IPS DF 19.7 (cell line): ENCODE results near the gene MPZL2.
"Not testable (repeated sequence)": the region's sequence is repeated elsewhere in the genome, so short reads cannot be mapped to it uniquely, and the experiment has no call there.

ENCODE experiments used
- DNase-seq: peaks from one replicate; pipeline ENCODE4 v3.0.0-alpha.2; 2013; ENCODE audit warnings: low read depth, low spot score

Gene MPZL2

GRCh38 chr11:118263695-118264568 lies at the start of gene MPZL2:
Gene MPZL2 (minus strand): TSS chr11:118264297. CDS start chr11:118264153, 144 bp downstream.
- no peak for DNase-seq

- no peak for DNase-seq
Observed at GRCh38 chr11:118313242-118313641, 49.1 kb upstream of the MPZL2 start.

- DNase-seq = no peak
Observed at GRCh38 chr11:118312328-118312727, 48.2 kb upstream of the MPZL2 start.

GRCh38 chr11:118311518-118311917 lies 47.4 kb upstream of the MPZL2 start:
- no peak for DNase-seq

- no peak for DNase-seq
Observed at GRCh38 chr11:118310781-118311485, 46.8 kb upstream of the MPZL2 start.

- no peak for DNase-seq
Observed at GRCh38 chr11:118310271-118310670, 46.2 kb upstream of the MPZL2 start.

- not testable (repeated sequence) for DNase-seq
Observed at GRCh38 chr11:118308995-118309528, 45.0 kb upstream of the MPZL2 start.

- DNase-seq = no peak
Observed at GRCh38 chr11:118306556-118306955, 42.5 kb upstream of the MPZL2 start.

GRCh38 chr11:118305726-118306125 lies 41.6 kb upstream of the MPZL2 start:
- no peak for DNase-seq

GRCh38 chr11:118304568-118305248 lies 40.6 kb upstream of the MPZL2 start, which contains the start of gene CD3E:
Gene CD3E (plus strand): TSS chr11:118304730. CDS start chr11:118304953, 223 bp downstream.
- DNase-seq = no peak

GRCh38 chr11:118304227-118304567 lies 40.1 kb upstream of the MPZL2 start:
- DNase-seq = no peak

- no peak for DNase-seq
Observed at GRCh38 chr11:118301600-118302195, 37.6 kb upstream of the MPZL2 start.

GRCh38 chr11:118295815-118296454 lies 31.8 kb upstream of the MPZL2 start:
- no peak for DNase-seq

- DNase-seq = no peak
Observed at GRCh38 chr11:118295199-118295598, 31.1 kb upstream of the MPZL2 start.

- no peak for DNase-seq
Observed at GRCh38 chr11:118294053-118294452, 30.0 kb upstream of the MPZL2 start.

GRCh38 chr11:118291477-118292135 lies 27.5 kb upstream of the MPZL2 start:
- no peak for DNase-seq

- DNase-seq = no peak
Observed at GRCh38 chr11:118290923-118291322, 26.8 kb upstream of the MPZL2 start.

GRCh38 chr11:118289401-118289800 lies 25.3 kb upstream of the MPZL2 start:
- DNase-seq = no peak

- no peak for DNase-seq
Observed at GRCh38 chr11:118287006-118287405, 22.9 kb upstream of the MPZL2 start.

- no peak for DNase-seq
Observed at GRCh38 chr11:118286545-118286944, 22.4 kb upstream of the MPZL2 start.
